ACC112 (cell line): ENCODE results near the gene WAPL.
A peak's percentile ranks its signal among the peaks of the same experiment; 100 is the strongest.
"Not testable (repeated sequence)": the region's sequence is repeated elsewhere in the genome, so short reads cannot be mapped to it uniquely, and the experiment has no call there.

Experiments used
- H2AFZ ChIP-seq: fragments of 200-600 bp; sonication (generic); one replicate; pipeline ENCODE4 v1.6.0; 2017; ENCODE audit warnings: antibody characterized with exemption, low read length; ENCODE audit not compliant: unreplicated experiment
- H3K27ac ChIP-seq: fragments of 200-600 bp; sonication (generic); 2 replicates; pipeline ENCODE4 v1.5.1; 2014; ENCODE audit warnings: low read depth, mild to moderate bottlenecking, antibody characterized with exemption, low read length, moderate library complexity
- H3K27me3 ChIP-seq: fragments of 200-600 bp; sonication (generic); 2 replicates; pipeline ENCODE4 v1.6.1; 2014; ENCODE audit warnings: mild to moderate bottlenecking, antibody characterized with exemption, low read length, moderate library complexity, mixed read lengths; ENCODE audit not compliant: insufficient read depth
- H3K36me3 ChIP-seq: fragments of 200-600 bp; sonication (generic); 2 replicates; pipeline ENCODE4 v1.6.1; 2016; ENCODE audit warnings: mild to moderate bottlenecking, antibody characterized with exemption, low read length, moderate library complexity, mixed read lengths; ENCODE audit not compliant: insufficient read depth
- H3K4me1 ChIP-seq: fragments of 200-600 bp; sonication (generic); one replicate; pipeline ENCODE4 v1.6.1; 2016; ENCODE audit warnings: low read length, mixed read lengths; ENCODE audit not compliant: insufficient read depth, unreplicated experiment, control insufficient read depth
- H3K4me3 ChIP-seq: fragments of 200-600 bp; sonication (generic); 2 replicates; pipeline ENCODE4 v1.5.1; 2014; ENCODE audit warnings: mild to moderate bottlenecking, low read depth, low read length
- H3K79me2 ChIP-seq: fragments of 200-600 bp; sonication (generic); one replicate; pipeline ENCODE4 v1.6.0; 2016; ENCODE audit warnings: low read length; ENCODE audit not compliant: control insufficient read depth, unreplicated experiment, insufficient read depth

WAPL gene

GRCh38 chr10:86545101-86545500 is 23.5 kb upstream of the WAPL start:
- H3K4me1 ChIP-seq = no peaks in the 10 kb centered on the region
- H3K4me3 ChIP-seq = no peak overlapping the region
- no peaks in the 10 kb centered on the region for H3K36me3 ChIP-seq
- H3K27ac ChIP-seq = no peak overlapping the region
- H3K79me2 ChIP-seq = no peaks in the 10 kb centered on the region
- H3K27me3 ChIP-seq = 0 out of 2 replicates have a peak, but pooled peaks cover 4% of the 10 kb centered on the region
- no peak overlapping the region for H2AFZ ChIP-seq

DNA sequence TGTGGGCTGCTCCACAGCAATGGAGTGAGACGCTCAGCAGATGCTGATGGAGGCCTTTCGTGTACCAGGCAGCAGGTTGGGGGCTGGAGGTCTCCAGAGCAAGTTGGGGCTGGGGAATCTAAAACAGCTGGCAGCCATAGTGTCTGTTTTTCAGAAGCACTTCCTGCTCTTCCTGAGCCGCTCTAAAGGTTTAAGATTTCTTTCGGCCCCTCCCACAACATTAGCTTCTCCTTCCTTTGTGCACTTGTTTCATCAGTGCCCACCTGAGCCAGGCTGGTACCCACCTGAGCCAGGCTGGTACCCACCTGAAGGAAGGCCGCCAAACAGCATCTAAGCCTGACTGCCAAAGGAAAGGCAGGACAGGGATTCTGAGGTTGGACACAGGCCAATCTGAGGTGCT is 18.4 kb upstream of the WAPL start:
- Histone ChIP-seq H3K79me2 (no peaks in the 10 kb centered on the region), H2AFZ (no peak overlapping the region), H3K4me3 (no peak overlapping the region), H3K4me1 (no peaks in the 10 kb centered on the region), H3K27me3 (no peaks in the 10 kb centered on the region), H3K27ac (no peak overlapping the region), H3K36me3 (no peaks in the 10 kb centered on the region)

DNA sequence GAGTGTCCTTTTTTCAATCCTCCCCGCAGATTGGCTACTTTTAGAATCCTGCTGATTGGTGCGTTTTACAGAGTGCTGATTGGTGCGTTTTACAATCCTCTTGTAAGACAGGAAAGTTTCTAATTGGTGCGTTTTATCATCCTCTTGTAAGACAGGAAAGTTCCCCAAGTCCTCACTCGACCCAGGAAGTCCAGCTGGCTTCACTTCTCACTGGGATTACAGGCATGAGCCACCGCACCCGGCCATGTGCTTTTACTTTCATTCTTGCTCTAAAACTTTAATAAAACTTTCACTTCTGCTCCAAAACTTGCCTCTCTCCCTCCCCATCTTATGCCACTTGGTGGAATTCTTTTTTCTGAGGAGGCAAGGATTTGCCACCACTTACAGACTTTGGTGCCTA is 17.0 kb upstream of the WAPL start:
- H3K4me3 ChIP-seq = no peak overlapping the region
- H3K27me3 ChIP-seq = no peaks in the 10 kb centered on the region
- H2AFZ ChIP-seq = no peak overlapping the region
- H3K79me2 ChIP-seq = no peaks in the 10 kb centered on the region
- no peak overlapping the region for H3K27ac ChIP-seq
- no peaks in the 10 kb centered on the region for H3K36me3 ChIP-seq
- H3K4me1 ChIP-seq = no peaks in the 10 kb centered on the region

DNA sequence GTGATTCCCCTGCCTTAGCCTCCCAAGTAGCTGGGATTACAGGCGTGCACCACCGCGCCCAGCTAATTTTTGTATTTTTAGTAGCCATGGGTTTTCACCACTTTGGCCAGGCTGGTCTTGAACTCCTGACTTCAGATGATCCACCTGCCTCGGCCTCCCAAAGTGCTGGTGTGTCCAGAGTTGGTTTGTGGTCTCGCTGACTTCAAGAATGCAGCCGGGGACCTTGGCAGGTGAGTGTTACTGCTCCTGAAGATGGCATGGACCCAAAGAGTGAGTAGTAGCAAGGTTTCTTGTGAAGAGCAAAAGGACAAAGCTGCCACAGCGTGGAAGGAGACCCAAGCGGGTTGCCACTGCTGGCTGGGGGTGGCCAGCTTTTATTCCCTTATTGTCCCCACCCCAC is 16.4 kb upstream of the WAPL start:
- not testable (repeated sequence) for H3K27me3 ChIP-seq, H3K79me2 ChIP-seq, H2AFZ ChIP-seq, H3K36me3 ChIP-seq, H3K4me3 ChIP-seq, H3K4me1 ChIP-seq, H3K27ac ChIP-seq

DNA sequence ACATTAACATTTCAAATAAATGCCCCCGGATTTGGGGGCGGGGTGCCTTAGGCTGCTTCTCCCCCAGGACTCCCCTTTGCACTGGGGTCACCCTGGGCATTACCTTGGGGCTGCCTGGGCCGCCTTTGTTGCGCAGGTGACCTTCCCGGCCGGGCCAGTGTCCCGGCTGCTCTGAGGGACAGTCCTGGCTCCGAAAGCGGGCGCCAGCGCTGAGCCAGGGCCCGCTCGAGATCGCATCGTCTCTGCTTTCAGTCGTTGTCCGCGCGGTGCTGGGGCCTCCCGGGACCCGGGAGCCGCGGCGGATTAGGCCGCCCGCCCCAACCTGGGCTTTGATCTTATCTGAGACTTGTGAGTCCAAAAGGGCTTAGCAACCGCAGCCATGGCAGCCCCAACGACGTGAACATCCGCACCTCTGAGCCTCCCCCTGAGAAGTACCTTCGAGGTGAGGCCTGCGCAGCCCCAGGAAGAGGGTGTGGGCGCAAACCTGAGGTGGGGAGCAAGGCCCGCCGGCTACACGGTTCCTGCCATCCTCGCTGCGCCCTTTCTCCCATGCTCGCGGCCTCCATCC is 14.8 kb upstream of the WAPL start:
- Histone ChIP-seq H3K36me3 (no peaks in the 10 kb centered on the region), H3K4me3 (no peak overlapping the region), H2AFZ (no peak overlapping the region), H3K4me1 (no peaks in the 10 kb centered on the region), H3K27me3 (no peaks in the 10 kb centered on the region), H3K79me2 (no peaks in the 10 kb centered on the region), H3K27ac (no peak overlapping the region)

GRCh38 chr10:86535132-86535882 is 13.7 kb upstream of the WAPL start:
- no peaks in the 10 kb centered on the region for H3K27me3 ChIP-seq
- peak overlapping the region; percentile 59 for H2AFZ ChIP-seq
- peak overlapping the region; percentile 76 for H3K4me3 ChIP-seq
- H3K27ac ChIP-seq = no peak overlapping the region
- no peaks in the 10 kb centered on the region for H3K36me3 ChIP-seq
- no peaks in the 10 kb centered on the region for H3K4me1 ChIP-seq
- H3K79me2 ChIP-seq = no peaks in the 10 kb centered on the region

DNA sequence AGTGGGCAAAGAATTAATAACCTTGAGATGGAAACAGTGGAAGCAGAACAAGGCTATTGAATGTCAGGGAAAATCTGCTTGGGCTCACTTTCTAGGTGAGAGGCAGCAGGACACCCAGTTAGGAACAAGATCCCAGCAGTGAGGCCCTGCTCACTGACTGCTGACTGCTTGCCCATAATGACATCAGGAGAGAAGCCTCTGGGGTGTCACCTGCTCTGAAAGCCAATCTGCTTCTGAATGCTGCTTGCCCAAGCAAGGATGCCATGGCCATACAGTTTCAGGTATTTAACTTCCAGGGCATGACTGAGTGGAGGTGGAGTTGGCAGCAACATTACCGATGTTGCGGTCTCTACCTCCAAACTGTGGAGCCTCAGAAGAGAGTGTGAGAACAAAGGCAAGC is 11.7 kb upstream of the WAPL start:
- Histone ChIP-seq H3K4me3 (no peak overlapping the region), H3K79me2 (no peaks in the 10 kb centered on the region), H3K4me1 (no peaks in the 10 kb centered on the region), H3K36me3 (no peaks in the 10 kb centered on the region), H3K27ac (no peak overlapping the region), H3K27me3 (no peaks in the 10 kb centered on the region), H2AFZ (no peak overlapping the region)

DNA sequence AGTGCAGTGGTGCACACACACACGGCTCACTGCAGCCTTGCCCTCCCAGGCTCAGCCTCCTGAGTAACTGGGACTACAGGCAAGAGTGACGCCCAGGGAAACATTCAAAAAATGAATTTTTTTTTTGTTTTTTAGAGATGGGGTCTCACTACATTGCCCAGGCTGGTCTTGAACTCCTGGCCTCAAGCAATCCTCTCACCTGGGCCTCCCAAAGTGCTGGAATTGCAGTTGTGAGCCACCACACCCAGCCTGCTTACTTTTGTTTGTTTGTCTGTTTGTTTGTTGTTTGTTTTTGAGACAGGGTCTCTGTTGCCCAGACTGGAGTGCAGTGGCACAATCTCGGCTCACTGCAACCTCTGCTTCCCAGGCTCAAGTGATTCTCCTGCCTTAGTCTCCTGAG is 7.1 kb upstream of the WAPL start:
- peaks cover 15% of the 10 kb centered on the region for H3K79me2 ChIP-seq
- not testable (repeated sequence) for H3K4me3 ChIP-seq

DNA sequence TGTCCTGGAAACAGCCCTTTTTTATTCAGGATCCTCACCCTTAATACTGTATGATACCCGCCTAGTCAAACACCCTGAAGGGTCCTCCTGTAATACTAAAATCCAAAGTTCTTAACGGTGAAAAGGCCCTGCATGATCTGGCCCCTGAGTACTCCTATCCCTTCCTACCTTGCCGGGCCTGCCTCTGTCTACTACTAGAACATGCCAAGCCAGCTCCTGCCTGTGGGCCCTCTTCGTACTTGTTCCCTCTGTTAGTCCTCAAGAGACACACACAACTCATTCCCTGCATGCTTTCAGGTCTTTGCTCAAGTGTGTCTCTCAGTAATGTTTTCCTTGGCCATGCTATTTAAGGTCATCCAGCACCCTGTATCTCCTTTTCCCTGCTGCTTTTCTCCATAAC is 5.0 kb upstream of the WAPL start:
- H3K36me3 ChIP-seq = no peaks in the 10 kb centered on the region
- H3K27ac ChIP-seq = no peak overlapping the region
- no peak overlapping the region for H2AFZ ChIP-seq
- peaks cover 34% of the 10 kb centered on the region for H3K79me2 ChIP-seq
- no peak overlapping the region for H3K4me3 ChIP-seq
- H3K27me3 ChIP-seq = no peaks in the 10 kb centered on the region
- H3K4me1 ChIP-seq = peaks cover 20% of the 10 kb centered on the region

More for the DNA sequence above, 7.1 kb upstream of the WAPL start:
- not testable (repeated sequence) for H3K36me3 ChIP-seq, H3K27me3 ChIP-seq, H2AFZ ChIP-seq, H3K27ac ChIP-seq, H3K4me1 ChIP-seq

DNA sequence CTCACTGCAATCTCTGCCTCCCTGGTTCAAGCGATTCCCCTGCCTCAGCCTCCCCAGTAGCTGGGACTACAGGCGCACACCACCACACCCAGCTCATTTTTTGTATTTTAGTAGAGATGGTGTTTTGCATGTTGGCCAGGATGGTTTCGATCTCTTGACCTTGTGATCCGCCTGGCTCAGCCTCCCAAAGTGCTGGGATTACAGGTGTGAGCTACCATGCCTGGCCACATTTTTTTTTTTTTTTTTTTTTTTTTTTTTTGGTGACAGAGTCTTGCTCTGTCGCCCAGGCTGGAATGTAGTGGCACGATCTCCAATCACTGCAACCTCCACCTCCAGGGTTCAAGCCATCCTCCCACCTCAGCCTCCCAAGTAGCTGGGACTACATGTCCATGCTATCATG is 4.1 kb upstream of the WAPL start:
- H3K36me3 ChIP-seq, H2AFZ ChIP-seq: not testable (repeated sequence)
- peaks cover 43% of the 10 kb centered on the region for H3K79me2 ChIP-seq

DNA sequence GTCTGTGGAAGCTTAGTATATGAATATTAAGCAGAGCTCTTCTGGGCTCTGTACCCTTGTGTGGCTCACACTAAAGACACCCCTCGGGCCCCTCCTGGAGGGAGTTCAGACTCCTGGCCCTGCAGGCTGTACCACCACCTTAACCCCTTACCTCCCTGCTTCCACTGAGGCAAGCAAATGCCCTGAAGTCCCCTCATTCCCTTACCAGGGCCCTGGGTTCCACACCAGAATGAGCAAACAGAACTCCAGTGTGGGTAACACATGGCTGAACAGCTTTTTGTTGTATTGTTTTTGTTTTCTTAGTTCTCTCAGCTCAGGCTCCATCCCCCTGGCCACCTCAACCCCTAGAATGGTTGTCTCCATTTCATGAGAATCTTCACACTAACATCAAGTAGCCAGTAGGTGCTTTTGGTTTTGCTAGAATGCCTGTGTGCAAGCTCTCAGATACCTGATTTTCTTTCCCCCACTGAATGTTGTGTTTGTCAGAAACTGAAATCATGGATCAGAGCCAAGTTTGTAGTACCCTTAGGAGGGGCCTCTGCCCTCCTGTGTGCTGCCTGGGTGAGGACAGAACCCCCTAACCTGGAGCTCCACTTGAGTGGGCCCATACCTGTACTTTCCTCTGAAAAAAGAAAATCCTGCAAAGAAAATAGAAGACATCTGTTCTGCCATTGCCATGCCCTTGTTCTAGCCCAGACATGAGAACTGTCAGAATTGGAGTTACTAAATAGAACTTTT is 2.8 kb upstream of the WAPL start:
- H3K4me1 ChIP-seq = peaks cover 27% of the 10 kb centered on the region
- H3K27ac ChIP-seq = no peak overlapping the region
- peaks cover 56% of the 10 kb centered on the region for H3K79me2 ChIP-seq
- no peaks in the 10 kb centered on the region for H3K36me3 ChIP-seq
- H2AFZ ChIP-seq = no peak overlapping the region
- H3K27me3 ChIP-seq = no peaks in the 10 kb centered on the region
- no peak overlapping the region for H3K4me3 ChIP-seq

More for the DNA sequence above, 4.1 kb upstream of the WAPL start:
- peaks cover 20% of the 10 kb centered on the region for H3K4me1 ChIP-seq
- not testable (repeated sequence) for H3K27me3 ChIP-seq, H3K27ac ChIP-seq, H3K4me3 ChIP-seq
